OCI-LY1 (cell line): ENCODE results near the gene TTC16.

Source experiments
- H2AFZ ChIP-seq: fragments of 200-600 bp; sonication (generic), shearing (Covaris generic); 2 replicates; pipeline ENCODE4 v1.6.0; 2014; ENCODE audit warnings: antibody characterized with exemption, mild to moderate bottlenecking, low read length
- H3F3A ChIP-seq: fragments of 200-600 bp; sonication (generic), shearing (Covaris generic); 2 replicates; pipeline ENCODE4 v1.6.0; 2014; ENCODE audit warnings: mild to moderate bottlenecking, antibody characterized with exemption, low read length, moderate library complexity; ENCODE audit not compliant: insufficient read depth
- H3K27ac ChIP-seq: fragments of 200-600 bp; sonication (generic); 2 replicates; pipeline ENCODE4 v1.5.1; 2014; ENCODE audit warnings: low read length, mixed run types, mild to moderate bottlenecking, low read depth; ENCODE audit not compliant: poor library complexity, severe bottlenecking
- H3K27me3 ChIP-seq: fragments of 200-600 bp; sonication (generic); 2 replicates; pipeline ENCODE4 v1.6.0; 2014; ENCODE audit warnings: antibody characterized with exemption, mild to moderate bottlenecking, low read length, moderate library complexity; ENCODE audit not compliant: insufficient read depth
- H3K36me3 ChIP-seq: fragments of 200-600 bp; sonication (generic); 2 replicates; pipeline ENCODE4 v1.6.1; 2014; ENCODE audit warnings: mild to moderate bottlenecking, antibody characterized with exemption, low read length, moderate library complexity, mixed read lengths; ENCODE audit not compliant: insufficient read depth
- H3K4me1 ChIP-seq: fragments of 200-600 bp; sonication (generic); 2 replicates; pipeline ENCODE4 v1.5.1; 2014; ENCODE audit warnings: mild to moderate bottlenecking, low read length, moderate library complexity; ENCODE audit not compliant: insufficient read depth, severe bottlenecking
- H3K4me2 ChIP-seq: fragments of 200-600 bp; sonication (generic), shearing (Covaris generic); 2 replicates; pipeline ENCODE4 v1.6.1; 2014; ENCODE audit warnings: low read length
- H3K4me3 ChIP-seq: fragments of 200-600 bp; sonication (generic); 2 replicates; pipeline ENCODE4 v1.5.1; 2014; ENCODE audit warnings: low read length, low read depth, mild to moderate bottlenecking, mixed read lengths; ENCODE audit not compliant: poor library complexity, severe bottlenecking
- H3K79me2 ChIP-seq: fragments of 200-600 bp; shearing (Covaris generic); 2 replicates; pipeline ENCODE4 v1.6.1; 2016; ENCODE audit warnings: mixed run types, low read length, mixed read lengths; ENCODE audit not compliant: insufficient read depth
- H3K9ac ChIP-seq: fragments of 200-600 bp; sonication (generic), shearing (Covaris generic); 2 replicates; pipeline ENCODE4 v1.6.1; 2014; ENCODE audit warnings: mild to moderate bottlenecking, low read length, mixed read lengths
- H3K9me2 ChIP-seq: fragments of 200-600 bp; sonication (generic), shearing (Covaris generic); 2 replicates; pipeline ENCODE4 v1.6.1; 2014; ENCODE audit warnings: low read depth, mild to moderate bottlenecking, low read length, mixed read lengths
- H3K9me3 ChIP-seq: fragments of 200-600 bp; shearing (Covaris generic); 2 replicates; pipeline ENCODE4 v1.6.1; 2014; ENCODE audit warnings: low read length, mixed read lengths
- H4K20me1 ChIP-seq: fragments of 200-600 bp; sonication (generic), shearing (Covaris generic); 2 replicates; pipeline ENCODE4 v1.6.0; 2016; ENCODE audit warnings: mild to moderate bottlenecking, low read length; ENCODE audit not compliant: insufficient read depth
- CTCF ChIP-seq: fragments of 200-600 bp; sonication (generic), shearing (Covaris generic); IDR thresholded peaks from 2 replicates; pipeline ENCODE4 v1.5.1; 2017; ENCODE audit warnings: mild to moderate bottlenecking, antibody characterized with exemption, low read length, moderate library complexity, mixed read lengths
- EZH2 ChIP-seq: fragments of 200-600 bp; sonication (generic), shearing (Covaris generic); IDR thresholded peaks from 2 replicates; pipeline ENCODE4 v1.8.0; 2017; ENCODE audit warnings: borderline replicate concordance, mixed run types, mild to moderate bottlenecking, antibody characterized with exemption, low read length, moderate library complexity, mixed read lengths

Gene TTC16

DNA sequence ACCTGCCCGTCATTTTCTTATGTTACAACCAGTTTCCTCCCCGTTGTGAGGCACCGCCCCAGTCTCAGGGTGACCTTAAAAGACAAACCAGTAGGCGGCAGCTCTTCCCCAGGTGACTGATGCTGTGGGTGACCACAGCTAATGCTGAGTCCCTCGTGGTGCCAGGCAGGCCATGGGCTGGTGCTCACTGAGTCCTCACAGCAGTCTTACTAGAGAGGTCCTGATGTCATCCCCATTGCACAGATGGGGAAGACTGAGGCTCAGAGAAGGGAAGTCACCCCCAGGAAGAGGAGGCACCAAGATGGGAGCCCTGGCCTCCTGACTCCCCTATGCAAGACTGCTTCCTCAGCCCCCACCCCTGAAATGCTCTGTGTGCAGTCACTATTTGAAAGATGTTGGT lies 8.1 kb upstream of the TTC16 start:
- H3F3A ChIP-seq: no peaks in the 10 kb centered on the region
- peak; percentile 46; the same call in 1 of the 2 replicates for TF ChIP-seq CTCF
- no peak for TF ChIP-seq EZH2
- H3K27me3 ChIP-seq: 0 out of 2 replicates have a peak, but pooled peaks cover 4% of the 10 kb centered on the region
- H3K79me2 ChIP-seq: no peaks in the 10 kb centered on the region
- no peaks in the 10 kb centered on the region for H3K36me3 ChIP-seq
- no peaks in the 10 kb centered on the region for H3K4me1 ChIP-seq
- no peak overlapping the region for H3K4me3 ChIP-seq
- no peaks in the 10 kb centered on the region for H4K20me1 ChIP-seq
- no peaks in the 10 kb centered on the region for H3K9me2 ChIP-seq
- H3K9me3 ChIP-seq: no peaks in the 10 kb centered on the region
- H2AFZ ChIP-seq: no peak overlapping the region
- H3K27ac ChIP-seq: no peak overlapping the region
- no peak overlapping the region for H3K9ac ChIP-seq
- H3K4me2 ChIP-seq: no peak overlapping the region

- no peaks in the 10 kb centered on the region for H3K9me3 ChIP-seq
- H3K9me2 ChIP-seq: no peaks in the 10 kb centered on the region
- H3K79me2 ChIP-seq: no peaks in the 10 kb centered on the region
- no peaks in the 10 kb centered on the region for H3K36me3 ChIP-seq
- no peaks in the 10 kb centered on the region for H3F3A ChIP-seq
- no peak overlapping the region for H2AFZ ChIP-seq
- H4K20me1 ChIP-seq: no peaks in the 10 kb centered on the region
- H3K27me3 ChIP-seq: 0 out of 2 replicates have a peak, but pooled peaks cover 4% of the 10 kb centered on the region
- TF ChIP-seq CTCF (no peak), EZH2 (no peak)
- H3K4me3 ChIP-seq: no peak overlapping the region
- H3K4me2 ChIP-seq: no peak overlapping the region
- H3K4me1 ChIP-seq: no peaks in the 10 kb centered on the region
- no peak overlapping the region for H3K27ac ChIP-seq
- no peak overlapping the region for H3K9ac ChIP-seq
These were observed 6.8 kb upstream of the TTC16 start for GRCh38 chr9:127708952-127709587.

GRCh38 chr9:127710204-127710783 lies 5.6 kb upstream of the TTC16 start:
- no peak overlapping the region for H3K4me2 ChIP-seq
- H3K9me2 ChIP-seq: no peaks in the 10 kb centered on the region
- H4K20me1 ChIP-seq: no peaks in the 10 kb centered on the region
- 0 out of 2 replicates have a peak, but pooled peaks cover under 1% of the 10 kb centered on the region for H3K27me3 ChIP-seq
- H3K36me3 ChIP-seq: no peaks in the 10 kb centered on the region
- TF ChIP-seq CTCF: no peak
- no peak for TF ChIP-seq EZH2
- no peaks in the 10 kb centered on the region for H3F3A ChIP-seq
- no peak overlapping the region for H3K27ac ChIP-seq
- H3K9ac ChIP-seq: no peak overlapping the region
- no peak overlapping the region for H2AFZ ChIP-seq
- no peaks in the 10 kb centered on the region for H3K79me2 ChIP-seq
- H3K4me3 ChIP-seq: no peak overlapping the region
- no peaks in the 10 kb centered on the region for H3K4me1 ChIP-seq
- H3K9me3 ChIP-seq: no peaks in the 10 kb centered on the region
